ENCODE data around the gene TDP2.
"Not testable (repeated sequence)": the region's sequence is repeated elsewhere in the genome, so short reads cannot be mapped to it uniquely, and the experiment has no call there.

The TDP2 gene

GRCh38 chr6:24646771-24647170 is 19.9 kb downstream of the TDP2 start:
- DNase-seq, result peak; percentile 4

DNA sequence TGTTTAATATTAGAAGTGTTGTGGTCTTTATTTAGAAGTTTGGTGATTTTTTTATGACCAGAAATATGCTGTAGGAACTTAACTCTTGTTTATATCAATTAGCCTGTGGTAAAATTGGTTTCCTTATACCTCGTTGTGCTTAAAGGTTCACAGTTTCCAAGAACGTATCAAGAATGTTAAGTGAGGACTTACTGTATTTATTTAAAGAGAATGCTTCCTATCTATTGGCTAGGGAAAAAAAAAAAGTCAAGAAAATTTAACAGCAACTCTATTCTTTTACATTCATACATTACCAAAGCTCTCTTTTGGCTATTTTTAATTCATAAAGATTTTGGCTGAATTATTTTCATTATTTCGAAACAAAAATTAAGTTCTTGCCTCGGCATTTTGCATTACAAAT is 22.3 kb downstream of the TDP2 start:
- DNase-seq, result no peak

- DNase-seq, result no peak
Observed at GRCh38 chr6:24643920-24644319, 22.8 kb downstream of the TDP2 start.

GRCh38 chr6:24642061-24642460 is 24.6 kb downstream of the TDP2 start:
- no peak for DNase-seq

DNA sequence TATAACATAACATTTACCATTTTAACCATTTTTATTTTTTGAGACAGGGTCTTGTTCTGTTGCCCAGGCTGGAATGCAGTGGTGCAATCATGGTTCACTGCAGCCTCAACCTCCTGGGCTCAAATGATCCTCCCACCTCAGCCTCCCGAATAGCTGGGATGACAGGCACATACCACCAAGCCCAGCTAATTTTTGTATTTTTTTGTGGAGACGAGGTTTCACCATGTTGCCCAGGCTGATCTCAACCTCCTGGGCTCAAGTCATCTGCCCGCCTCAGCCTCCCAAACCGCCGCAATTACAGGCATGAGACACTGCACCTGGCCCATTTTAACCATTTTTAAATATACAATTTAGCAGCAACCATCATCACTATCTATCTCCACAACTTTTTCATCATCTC is 26.1 kb downstream of the TDP2 start:
- DNase-seq, result not testable (repeated sequence)

GRCh38 chr6:24640166-24640565 is 26.5 kb downstream of the TDP2 start:
- no peak for DNase-seq

GRCh38 chr6:24636681-24637080 is 30.0 kb downstream of the TDP2 start:
- no peak for DNase-seq

DNA sequence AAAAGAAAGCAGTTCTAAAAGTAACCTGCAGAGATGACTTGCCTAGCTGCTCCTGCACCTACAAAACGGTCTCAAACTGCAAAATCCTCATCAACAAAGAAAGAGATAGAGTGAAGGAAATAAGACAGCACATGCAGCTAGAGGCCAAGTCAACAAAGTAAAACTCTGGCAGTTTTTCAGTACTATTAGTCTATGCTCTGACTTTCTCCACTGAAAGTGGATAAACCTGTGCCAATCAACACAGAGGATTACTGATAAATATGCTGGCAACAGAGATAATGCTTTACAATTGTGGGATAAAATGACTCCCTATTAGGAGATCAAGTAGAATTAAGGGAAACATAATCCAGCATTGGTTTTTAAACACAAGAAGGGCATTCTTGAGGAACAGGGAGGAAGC is 34.1 kb downstream of the TDP2 start:
- DNase-seq, result no peak

- DNase-seq, result no peak
Observed at GRCh38 chr6:24631671-24632070, 35.0 kb downstream of the TDP2 start.

DNA sequence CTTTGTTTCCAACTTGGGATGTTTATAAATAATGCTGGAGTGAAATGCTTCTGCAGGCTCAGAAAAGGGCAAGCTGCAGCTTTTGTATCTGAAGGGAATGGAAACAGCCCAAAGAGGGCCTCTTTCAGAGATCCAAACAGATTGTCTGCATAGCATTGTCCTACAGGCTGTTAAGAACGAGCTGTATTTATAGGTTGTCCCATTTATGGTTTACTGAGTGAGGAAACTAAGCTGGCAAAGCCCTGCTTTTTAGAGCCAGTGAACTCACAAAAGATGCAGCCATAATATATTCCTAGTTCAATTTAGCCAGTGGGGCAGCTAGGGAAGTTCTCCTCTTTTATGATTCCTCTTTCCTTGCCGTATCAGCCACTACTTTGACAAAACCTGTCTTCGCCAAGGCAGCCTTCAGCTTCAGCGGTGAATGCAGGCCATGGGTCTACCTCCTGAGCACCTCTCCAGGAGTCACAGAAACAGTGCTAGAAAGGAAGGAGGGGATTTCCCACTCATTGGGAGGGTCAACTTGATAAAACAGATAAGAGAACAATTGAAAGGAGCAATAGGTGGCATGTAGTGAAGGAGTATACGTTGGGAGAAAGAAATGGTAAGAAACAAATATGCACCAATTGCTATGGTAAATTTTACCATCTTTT is 35.7 kb downstream of the TDP2 start:
- DNase-seq, result no peak

GRCh38 chr6:24621626-24622289 is 44.9 kb downstream of the TDP2 start:
- no peak for DNase-seq

DNA sequence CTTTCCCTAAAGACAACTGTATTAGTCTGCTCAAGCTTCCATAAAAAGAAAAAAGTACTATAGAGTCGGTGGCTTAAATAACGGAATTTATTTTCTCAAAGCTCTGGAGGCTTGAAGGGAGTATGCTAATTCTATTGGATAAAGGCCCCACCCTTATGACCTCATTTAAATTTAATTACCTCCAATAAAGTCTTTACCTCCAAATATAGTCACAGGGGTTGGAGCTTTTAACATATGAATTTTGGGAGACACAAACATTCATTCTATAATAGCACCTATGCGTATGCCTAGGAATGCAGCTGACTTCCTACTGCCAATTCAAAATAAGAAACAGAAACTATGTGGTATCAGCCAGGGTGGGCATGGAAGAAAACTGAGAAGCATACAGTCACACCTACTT is 46.1 kb downstream of the TDP2 start:
- DNase-seq, result no peak

DNA sequence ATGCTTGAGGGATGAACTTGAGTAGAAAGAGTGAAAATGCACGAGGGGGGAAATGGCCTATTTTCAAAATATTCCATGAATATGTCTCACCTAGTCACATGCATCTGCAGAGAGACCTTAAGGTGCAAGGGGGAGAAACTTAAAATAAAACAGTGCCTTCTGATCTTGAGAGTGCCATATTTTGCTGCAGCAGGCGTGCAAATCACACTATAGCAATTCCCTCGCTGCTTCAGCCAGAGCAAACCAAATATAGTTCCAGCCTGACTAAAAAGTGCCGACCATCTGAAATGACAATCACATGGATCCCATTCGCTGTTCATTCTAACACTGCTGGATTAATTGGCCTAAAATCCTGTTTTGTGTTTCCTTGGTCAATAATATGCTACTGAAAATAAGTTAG is 47.0 kb downstream of the TDP2 start:
- DNase-seq, result no peak

DNA sequence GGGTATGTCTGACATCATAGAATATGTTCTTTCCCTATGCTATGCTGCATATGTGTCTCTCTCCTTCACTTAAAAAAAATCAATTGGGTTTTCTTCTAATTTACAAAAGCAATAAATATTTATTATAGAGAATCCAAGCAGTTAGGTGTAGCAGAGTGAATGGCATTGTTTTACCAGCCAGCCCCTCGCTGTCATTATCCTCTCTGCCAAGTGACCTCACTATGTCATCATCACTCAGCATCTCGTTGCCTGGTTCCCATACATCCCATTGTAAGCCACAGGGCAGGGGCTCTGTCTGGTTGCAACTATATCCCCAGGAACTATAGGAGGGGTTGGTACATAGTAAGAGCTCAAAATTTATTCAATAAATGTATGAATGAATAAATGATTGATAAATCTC is 52.1 kb downstream of the TDP2 start:
- DNase-seq, result no peak

- DNase-seq, result no peak
Observed at GRCh38 chr6:24614043-24614420, 52.7 kb downstream of the TDP2 start.

DNA sequence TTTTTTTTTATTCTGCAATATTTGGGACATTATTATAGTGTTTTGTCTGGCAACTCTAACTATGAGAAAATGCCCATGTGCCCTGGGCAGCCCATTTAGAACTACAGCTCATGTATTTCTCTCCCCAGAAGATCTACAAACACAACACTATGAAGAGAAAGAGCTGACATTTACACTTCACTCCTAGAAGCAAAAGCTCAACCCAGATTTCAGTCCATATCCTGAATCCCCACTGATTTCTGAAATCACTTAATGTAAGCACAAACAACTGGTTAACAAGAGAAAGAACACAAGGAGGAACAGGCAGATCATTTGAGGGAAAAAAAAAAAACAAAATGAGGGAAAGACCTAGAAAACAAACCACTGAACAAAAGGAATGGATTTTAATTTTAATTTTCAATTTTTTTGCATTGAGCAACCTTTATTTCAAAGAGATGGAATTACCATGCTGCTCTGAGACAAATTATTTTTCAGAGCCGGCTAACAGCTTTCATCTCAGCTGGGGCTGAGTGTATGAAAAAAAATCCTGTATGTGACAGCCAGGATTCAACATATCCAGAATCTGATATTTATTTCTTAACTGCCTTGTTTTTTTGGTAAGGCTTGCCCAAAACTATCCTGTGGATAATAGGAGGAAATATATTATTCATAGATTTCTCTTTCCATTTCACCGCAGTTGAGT is 53.2 kb downstream of the TDP2 start:
- no peak for DNase-seq

GRCh38 chr6:24610672-24611071 is 56.0 kb downstream of the TDP2 start:
- no peak for DNase-seq

DNA sequence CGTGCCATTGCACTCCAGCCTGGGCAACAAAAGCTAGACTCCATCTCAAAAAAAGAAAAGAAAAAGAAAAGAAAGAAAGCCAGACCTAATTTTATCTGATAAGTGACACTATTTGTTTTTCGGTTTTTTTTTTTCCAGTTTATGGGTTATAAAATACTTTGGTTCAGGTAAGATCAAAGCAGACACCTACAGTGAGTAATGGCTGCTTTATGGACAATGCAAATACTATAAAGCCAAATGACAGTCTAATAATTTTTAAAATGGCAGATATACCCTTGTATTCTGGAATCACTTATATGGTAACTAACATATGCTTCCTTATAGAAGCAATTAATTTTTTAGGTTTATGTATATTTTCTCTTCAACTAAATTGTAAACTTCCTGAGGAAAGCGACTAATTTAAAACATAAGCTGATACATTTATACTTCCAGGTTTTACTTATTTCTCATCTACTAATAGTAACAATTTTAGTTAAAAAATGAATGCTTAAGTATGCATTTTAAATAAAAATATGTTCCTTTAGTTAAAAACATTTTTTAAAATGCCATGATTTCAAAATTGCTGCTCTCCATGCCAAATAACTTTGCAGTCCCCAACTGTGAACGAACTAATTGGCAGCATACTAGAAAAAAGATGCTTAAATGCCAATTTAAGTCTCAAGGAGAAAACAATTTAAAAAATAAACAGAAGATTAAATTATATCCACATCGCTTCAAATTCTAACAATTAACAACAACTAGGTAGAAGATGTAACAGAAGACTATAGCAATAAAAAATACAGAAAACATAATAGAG is 59.2 kb downstream of the TDP2 start:
- no peak for DNase-seq

DNA sequence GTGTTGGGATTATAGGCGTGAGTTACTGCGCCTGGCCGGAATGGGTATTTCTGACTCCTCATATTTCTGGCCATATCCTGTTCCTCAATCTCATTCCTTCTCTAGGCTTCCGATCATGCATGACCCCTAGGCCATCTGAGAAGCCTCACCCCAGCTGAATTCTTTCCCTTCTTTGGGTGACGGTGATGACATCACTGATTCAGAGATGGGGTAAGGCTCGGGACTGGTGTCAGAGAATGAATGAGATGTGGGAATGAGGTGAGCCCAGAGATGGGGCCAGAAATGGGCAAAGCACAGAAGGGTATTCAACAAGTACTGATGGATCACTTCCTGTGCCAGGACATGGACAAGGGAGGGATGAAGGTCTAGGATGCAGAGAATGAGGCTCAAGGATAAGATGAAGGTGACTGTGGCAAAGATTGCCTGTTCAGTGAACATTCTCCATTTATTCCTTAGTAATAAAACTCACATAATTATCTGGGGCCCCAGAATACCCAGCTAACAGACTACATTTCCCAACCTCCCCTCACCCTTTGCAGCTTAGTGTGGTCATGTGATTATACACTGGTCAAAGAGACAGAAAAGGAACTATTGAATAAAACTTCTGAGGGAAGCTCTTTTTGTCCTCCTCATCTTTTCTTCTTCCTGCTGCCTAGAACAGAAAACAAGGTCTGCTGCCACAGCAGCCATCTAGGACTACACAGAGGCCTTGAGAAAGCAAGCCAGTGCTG is 60.3 kb downstream of the TDP2 start:
- no peak for DNase-seq

GRCh38 chr6:24603241-24603640 is 63.5 kb downstream of the TDP2 start:
- DNase-seq, result no peak

GRCh38 chr6:24600903-24601302 is 65.8 kb downstream of the TDP2 start:
- no peak for DNase-seq
